Limb (tissue), 2 donors: ENCODE results near the gene BATF.

Source experiments
- DNase-seq, 2 donors: peaks; one replicate each; pipeline ENCODE4 v3.0.0-alpha.2; 2016; ENCODE audit errors: extremely low spot score in 2 of 2

BATF gene

GRCh38 chr14:75531660-75532317 is 9.5 kb downstream of the BATF start:
- DNase-seq: no peak

GRCh38 chr14:75533791-75534555 is 11.7 kb downstream of the BATF start:
- no peak for DNase-seq

GRCh38 chr14:75535164-75535898 is 13.1 kb downstream of the BATF start:
- DNase-seq: no peak

GRCh38 chr14:75537071-75537470 is 14.8 kb downstream of the BATF start:
- DNase-seq: no peak

- no peak for DNase-seq
These were observed 16.9 kb downstream of the BATF start for GRCh38 chr14:75539162-75539560.

GRCh38 chr14:75539561-75540478 is 17.6 kb downstream of the BATF start:
- no peak for DNase-seq

- DNase-seq: no peak
These were observed 18.2 kb downstream of the BATF start for GRCh38 chr14:75540479-75540851.

- DNase-seq: no peak
These were observed 20.4 kb downstream of the BATF start for GRCh38 chr14:75542588-75543091.

- no peak for DNase-seq
These were observed 21.0 kb downstream of the BATF start for GRCh38 chr14:75543253-75543652.

- no peak for DNase-seq
These were observed 21.5 kb downstream of the BATF start for GRCh38 chr14:75543786-75544185.

- no peak for DNase-seq
These were observed 23.6 kb downstream of the BATF start for GRCh38 chr14:75545907-75546306.

GRCh38 chr14:75547552-75548250 is 25.4 kb downstream of the BATF start:
- no peak for DNase-seq

GRCh38 chr14:75548544-75548943 is 26.3 kb downstream of the BATF start:
- no peak for DNase-seq

GRCh38 chr14:75549169-75549568 is 26.9 kb downstream of the BATF start:
- no peak for DNase-seq

- DNase-seq: no peak
These were observed 28.8 kb downstream of the BATF start for GRCh38 chr14:75551021-75551420.

- no peak for DNase-seq
These were observed 30.9 kb downstream of the BATF start for GRCh38 chr14:75553157-75553556.

GRCh38 chr14:75553761-75554364 is 31.6 kb downstream of the BATF start:
- no peak for DNase-seq

GRCh38 chr14:75554482-75554881 is 32.2 kb downstream of the BATF start:
- DNase-seq: no peak

GRCh38 chr14:75558440-75558839 is 36.2 kb downstream of the BATF start:
- DNase-seq: no peak

GRCh38 chr14:75559045-75559444 is 36.8 kb downstream of the BATF start:
- no peak for DNase-seq
